C4-2B (cell line): Measurements from ENCODE around the gene ZMAT5.

ENCODE experiments used
- CTCF ChIP-seq: fragments of 450-650 bp; conservative IDR thresholded peaks from 2 replicates; pipeline ENCODE4 v1.5.1; 2017; ENCODE audit warnings: mild to moderate bottlenecking
- ZFX ChIP-seq: fragments of 450-650 bp; IDR thresholded peaks from 2 replicates; pipeline ENCODE4 v1.6.1; 2017

GRCh38 chr22:29718949-29719898 lies 47.6 kb downstream of the ZMAT5 start:
- TF ChIP-seq CTCF (no peak), ZFX (no peak)
